Measurements from ENCODE around the gene CBX3. TPM values are rescaled to one million over a fixed set of nuclear protein-coding genes. Genes with fewer than 3 reads are reported as not detected.
A peak's percentile ranks its signal among the peaks of the same experiment; 100 is the strongest.
"Not testable (repeated sequence)": the region's sequence is repeated elsewhere in the genome, so short reads cannot be mapped to it uniquely, and the experiment has no call there.

Gene CBX3
- total RNA-seq, result 95.0 and 103 TPM in 2 replicates

DNA sequence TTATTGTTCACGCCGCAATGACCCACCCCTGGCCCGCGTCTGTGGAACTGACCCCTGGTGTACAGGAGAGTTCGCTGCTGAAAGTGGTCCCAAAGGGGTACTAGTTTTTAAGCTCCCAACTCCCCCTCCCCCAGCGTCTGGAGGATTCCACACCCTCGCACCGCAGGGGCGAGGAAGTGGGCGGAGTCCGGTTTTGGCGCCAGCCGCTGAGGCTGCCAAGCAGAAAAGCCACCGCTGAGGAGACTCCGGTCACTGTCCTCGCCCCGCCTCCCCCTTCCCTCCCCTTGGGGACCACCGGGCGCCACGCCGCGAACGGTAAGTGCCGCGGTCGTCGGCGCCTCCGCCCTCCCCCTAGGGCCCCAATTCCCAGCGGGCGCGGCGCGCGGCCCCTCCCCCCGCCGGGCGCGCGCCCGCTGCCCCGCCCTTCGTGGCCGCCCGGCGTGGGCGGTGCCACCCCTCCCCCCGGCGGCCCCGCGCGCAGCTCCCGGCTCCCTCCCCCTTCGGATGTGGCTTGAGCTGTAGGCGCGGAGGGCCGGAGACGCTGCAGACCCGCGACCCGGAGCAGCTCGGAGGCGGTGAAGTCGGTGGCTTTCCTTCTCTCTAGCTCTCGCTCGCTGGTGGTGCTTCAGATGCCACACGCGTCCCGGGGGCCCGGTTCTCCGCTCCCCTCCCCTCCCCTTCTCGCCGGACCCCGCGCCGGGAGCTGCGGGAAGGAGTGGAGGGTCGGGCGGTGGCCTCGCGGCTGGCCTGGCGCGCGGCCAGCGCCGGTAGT is at the start of gene CBX3:
Gene CBX3 (plus strand): TSS at position 499 of the 772 bp plus-strand sequence. CDS start 1,254 bp downstream, outside the sequence.
- peak; percentile 84 to 87 for DNase-seq (ENCODE audit: low read depth in 2 of 2)

DNA sequence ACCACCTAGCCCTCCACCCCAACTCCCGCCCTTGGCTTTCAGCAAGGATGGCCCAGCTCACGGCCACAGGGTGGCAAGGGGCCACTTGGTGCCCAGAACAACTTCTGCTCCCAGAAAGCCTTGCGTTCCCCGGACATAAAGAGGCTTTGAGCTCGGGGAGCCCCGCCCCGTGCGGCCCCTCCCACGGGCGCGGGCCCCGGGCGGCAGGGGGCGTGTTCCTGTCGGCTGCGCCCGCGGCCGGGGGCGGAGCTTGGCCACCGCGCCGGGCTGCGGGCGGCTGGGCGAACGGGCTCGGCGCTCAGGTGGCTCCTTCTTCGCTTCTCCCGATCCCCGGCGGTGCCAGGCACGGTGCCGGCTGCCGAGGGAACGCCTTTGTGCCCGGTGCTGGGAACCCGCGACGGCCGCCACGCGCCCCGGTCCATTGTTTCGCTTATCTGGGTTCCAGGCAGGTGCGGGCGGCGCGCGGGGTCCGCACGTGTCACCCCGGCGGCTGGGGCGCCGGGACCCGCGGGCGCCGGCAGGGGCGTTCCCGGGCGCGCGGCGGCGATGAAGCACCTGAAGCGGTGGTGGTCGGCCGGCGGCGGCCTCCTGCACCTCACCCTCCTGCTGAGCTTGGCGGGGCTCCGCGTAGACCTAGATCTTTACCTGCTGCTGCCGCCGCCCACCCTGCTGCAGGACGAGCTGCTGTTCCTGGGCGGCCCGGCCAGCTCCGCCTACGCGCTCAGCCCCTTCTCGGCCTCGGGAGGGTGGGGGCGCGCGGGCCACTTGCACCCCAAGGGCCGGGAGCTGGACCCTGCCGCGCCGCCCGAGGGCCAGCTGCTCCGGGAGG is 49.4 kb upstream of the CBX3 start, which contains the start of gene NFE2L3:
Gene NFE2L3 (plus strand): TSS at position 246 of the 829 bp plus-strand sequence. CDS start 301 bp downstream, at position 547.
- DNase-seq (ENCODE audit: low read depth in 2 of 2), result peak; percentile 78 to 79

DNA sequence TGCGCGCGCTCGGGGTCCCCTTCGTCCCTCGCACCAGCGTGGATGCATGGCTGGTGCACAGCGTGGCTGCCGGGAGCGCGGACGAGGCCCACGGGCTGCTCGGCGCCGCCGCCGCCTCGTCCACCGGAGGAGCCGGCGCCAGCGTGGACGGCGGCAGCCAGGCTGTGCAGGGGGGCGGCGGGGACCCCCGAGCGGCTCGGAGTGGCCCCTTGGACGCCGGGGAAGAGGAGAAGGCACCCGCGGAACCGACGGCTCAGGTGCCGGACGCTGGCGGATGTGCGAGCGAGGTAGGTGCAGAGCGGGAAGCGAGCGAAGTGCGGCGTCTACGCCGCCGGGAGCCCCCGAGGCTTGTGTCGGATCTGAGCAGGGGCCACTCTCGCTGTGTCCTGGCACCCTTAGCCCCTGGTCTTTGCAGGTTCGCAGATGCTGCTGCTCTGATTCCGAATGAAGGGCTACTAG is 48.7 kb upstream of the CBX3 start:
- DNase-seq (ENCODE audit: low read depth in 2 of 2), result peak in 1 of 2 donors; percentile 27

DNA sequence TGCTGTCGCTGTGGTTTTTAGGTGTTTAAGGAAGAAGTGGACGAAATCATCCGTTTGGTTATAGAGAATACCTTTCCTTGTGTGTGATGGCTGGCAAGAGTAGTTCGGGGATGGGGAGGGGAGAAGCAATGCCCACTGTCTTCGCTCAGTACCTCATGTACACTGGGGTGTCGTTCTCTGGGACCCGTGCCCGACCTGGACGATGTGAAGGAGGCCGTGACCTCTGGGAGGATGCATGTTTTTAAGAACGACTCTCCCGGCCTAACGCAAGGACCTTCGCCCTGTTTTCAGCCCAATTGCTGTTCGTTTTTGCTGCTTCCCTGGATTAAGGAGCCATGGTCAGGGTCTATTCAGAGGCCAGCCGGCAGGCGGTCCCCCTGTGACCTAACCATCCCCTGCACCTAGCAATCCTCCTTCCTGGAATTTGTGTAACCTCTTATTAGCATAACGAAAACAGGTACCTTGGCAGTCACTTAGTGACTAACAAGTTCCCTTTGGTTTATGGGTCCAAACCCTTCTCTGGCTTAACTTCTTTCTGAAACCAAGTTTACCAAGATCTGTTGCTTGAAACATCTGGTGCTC is 48.2 kb upstream of the CBX3 start:
- DNase-seq (ENCODE audit: low read depth in 2 of 2), result no peak

- peak; percentile 55 to 93 for DNase-seq (ENCODE audit: low read depth in 2 of 2)
These were observed 47.4 kb upstream of the CBX3 start for GRCh38 chr7:26153823-26154783.

DNA sequence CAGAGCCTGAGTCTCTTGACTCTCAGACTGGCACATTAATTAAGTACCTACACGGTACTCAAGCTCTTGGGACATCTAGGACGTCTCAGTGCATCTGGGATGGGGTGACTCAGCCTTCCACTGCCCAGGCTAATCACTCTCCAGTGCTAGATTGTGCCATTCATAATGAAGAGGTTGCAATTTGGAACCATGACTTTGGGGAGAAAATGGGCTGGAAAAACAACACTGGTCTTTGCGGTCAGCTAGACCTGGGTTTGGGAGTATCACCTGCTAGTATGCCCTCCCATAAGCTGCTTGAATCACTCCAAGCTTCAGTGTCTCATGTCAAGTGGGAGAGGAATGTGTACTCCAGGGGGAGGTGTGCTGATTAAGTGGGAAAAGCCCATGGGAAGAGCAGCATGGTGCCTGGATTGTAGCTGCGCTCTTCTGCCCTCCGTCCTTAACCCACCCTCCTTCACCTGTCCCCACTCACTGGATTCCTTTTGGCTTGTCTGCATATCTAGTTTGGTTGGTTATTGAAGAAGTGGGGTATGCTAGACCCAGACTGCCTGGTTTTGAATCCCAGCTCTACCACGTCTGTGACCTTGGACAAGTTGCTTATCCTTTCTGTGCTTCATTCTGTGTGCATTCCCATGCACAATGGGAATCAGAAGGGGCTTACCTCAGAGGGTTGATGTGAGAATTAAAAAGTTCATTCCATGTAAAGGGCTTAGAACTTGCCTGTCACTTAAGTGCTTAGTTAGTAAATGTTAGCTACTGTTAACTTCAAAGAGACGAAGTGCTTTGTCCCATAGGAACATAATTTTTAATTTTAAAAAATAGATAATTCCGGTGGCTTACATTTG is 45.8 kb upstream of the CBX3 start:
- DNase-seq (ENCODE audit: low read depth in 2 of 2), result peak; percentile 38 to 72

DNA sequence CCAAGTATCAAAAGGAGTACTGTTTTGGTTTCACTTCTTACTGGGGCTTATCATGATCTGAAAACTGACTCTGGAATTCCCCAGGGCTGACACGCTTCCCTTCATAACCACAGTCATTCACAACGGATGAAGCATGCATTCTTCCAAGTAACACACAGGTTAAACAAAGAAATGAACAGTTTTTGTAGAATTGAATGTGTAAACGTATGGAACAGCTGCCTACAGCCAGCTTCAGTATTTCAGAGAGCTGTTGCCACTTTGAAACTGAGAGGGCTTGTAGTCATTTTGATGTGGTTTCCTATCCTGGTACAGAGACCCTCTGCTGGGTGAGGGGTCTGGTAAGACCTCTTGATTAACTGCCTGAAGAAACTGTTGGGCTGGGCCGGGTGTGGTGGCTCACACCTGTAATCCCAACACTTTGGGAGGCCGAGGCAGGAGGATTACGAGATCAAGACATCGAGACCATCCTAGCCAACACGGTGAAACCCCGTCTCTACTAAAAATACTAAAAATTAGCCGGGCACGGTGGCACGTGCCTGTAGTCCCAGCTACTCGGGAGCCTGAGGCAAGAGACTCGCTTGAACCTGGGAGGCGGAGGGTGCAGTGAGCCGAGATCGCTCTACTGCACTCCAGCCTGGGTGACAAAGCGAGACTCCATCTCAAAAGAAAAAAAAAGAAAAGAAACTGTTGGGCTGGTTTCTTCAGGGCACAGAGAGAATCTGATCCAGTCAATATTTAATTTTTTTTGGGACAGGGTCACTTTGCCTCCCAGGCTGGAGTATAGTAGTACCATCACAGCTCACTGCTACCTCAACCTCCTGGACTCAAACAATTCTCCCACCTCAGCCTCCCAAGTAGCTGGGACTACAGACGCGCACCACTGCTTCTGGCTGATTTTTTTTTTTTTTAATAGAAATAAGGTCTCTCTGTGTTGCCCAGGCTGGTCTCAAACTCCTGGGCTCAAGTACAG is 44.8 kb upstream of the CBX3 start:
- DNase-seq (ENCODE audit: low read depth in 2 of 2), result peak; percentile 91 to 96

DNA sequence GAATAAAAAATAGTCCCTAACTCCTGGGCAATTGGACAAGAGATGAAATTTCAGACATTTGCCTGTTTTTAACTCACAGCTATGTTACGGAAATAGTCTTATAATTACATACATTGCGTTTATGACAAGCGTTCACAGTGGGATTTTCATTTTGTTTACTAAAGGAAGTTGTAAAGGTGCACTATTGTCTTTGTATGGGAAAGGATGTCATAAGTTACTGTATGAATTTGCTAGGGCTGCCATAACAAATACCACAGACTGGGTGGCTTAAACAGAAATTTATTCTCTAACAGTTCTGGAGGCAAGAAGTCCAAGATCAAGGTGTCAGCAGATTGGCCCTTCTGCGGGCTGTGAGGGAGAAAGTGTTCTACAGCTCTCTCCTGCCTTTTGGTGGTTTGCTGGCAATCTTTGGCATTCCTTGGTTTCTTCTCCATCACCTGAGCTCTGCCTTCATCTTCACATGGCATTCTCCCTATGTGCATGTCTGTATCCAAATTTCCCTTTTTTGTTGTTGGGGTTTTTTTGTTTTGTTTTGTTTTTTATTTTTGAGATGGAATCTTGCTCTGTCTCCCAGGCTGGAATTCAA is 43.9 kb upstream of the CBX3 start:
- peak; percentile 19 to 72 for DNase-seq (ENCODE audit: low read depth in 2 of 2)

GRCh38 chr7:26159243-26159642 is 42.3 kb upstream of the CBX3 start:
- peak in 1 of 2 donors; percentile 32 for DNase-seq (ENCODE audit: low read depth in 2 of 2)

DNA sequence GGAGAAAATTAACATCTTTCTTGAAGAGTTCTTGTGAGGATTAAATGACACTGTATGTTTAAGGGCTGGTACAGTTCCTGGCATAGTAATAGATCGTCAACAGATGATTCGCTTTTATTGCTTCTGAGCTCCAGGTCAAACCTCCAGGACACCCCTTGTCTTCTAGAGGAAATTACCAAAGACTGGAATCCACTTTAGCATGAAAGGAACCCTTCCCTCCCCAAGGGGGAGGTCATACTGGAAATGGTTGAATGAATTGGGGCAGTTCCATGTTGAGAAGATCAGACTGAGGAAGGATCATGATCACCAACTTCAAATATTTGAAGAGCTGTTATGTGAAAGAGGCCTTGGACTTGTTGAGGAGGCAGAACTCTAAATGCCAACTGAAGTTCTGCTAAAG is 40.6 kb upstream of the CBX3 start:
- no peak for DNase-seq (ENCODE audit: low read depth in 2 of 2)

GRCh38 chr7:26162431-26162830 is 39.1 kb upstream of the CBX3 start:
- no peak for DNase-seq (ENCODE audit: low read depth in 2 of 2)

GRCh38 chr7:26163804-26164203 is 37.7 kb upstream of the CBX3 start:
- not testable (repeated sequence) for DNase-seq (ENCODE audit: low read depth in 2 of 2)

GRCh38 chr7:26165950-26166683 is 35.4 kb upstream of the CBX3 start:
- DNase-seq (ENCODE audit: low read depth in 2 of 2), result peak in 1 of 2 donors; percentile 69

- no peak for DNase-seq (ENCODE audit: low read depth in 2 of 2)
These were observed 34.8 kb upstream of the CBX3 start for GRCh38 chr7:26166684-26167266.

DNA sequence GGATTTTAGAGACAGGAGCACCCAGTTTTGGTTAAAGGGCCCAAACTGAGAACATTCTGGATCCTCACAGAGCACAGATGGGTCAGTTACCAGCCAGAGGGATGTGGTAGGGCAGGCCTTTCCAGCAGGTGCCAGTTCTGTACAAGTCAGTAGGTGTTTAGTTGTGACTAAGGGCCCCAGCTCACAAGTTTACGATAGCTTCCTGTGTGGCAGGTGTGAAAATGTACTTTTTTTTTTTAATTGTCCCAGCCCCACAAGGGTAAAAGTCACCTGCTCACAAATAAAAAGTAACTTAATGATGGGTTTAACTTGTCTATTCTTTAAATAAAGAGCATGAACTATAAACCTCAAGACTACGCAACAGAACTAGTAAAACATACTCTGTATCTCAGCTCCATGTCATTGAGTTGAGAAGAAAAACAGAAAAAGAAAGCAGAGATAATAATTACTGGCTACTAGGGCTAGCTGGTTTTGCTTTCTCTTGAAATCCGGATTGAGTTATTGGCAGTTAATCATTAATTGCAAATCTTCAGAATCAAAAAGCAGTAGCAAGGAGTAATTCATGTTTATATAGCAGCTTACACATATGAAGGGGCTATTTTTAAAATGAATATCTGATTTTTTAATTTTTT is 34.1 kb upstream of the CBX3 start:
- DNase-seq (ENCODE audit: low read depth in 2 of 2), result no peak

- DNase-seq (ENCODE audit: low read depth in 2 of 2), result no peak
These were observed 33.0 kb upstream of the CBX3 start for GRCh38 chr7:26168458-26169023.
